Trophoblast cell (in vitro differentiated cells and primary cell): ENCODE results near the gene DHX35.

Experiments
- DNase-seq, 2 donors: peaks; one replicate each; pipeline ENCODE4 v3.0.0-alpha.2; 2016
- H2AFZ ChIP-seq: 2 replicates; pipeline ENCODE4 v1.6.1; 2013; ENCODE audit warnings: low read length, moderate library complexity, mild to moderate bottlenecking; ENCODE audit not compliant: insufficient read depth, poor library complexity
- H2AK5ac ChIP-seq: 2 replicates; pipeline ENCODE4 v1.6.1; 2013; ENCODE audit warnings: mild to moderate bottlenecking, low read length
- H2BK120ac ChIP-seq: 2 replicates; pipeline ENCODE4 v1.6.1; 2013; ENCODE audit warnings: low read length, mild to moderate bottlenecking, moderate library complexity; ENCODE audit not compliant: insufficient read depth, poor library complexity
- H2BK12ac ChIP-seq: 2 replicates; pipeline ENCODE4 v1.6.1; 2013; ENCODE audit warnings: mild to moderate bottlenecking, low read length, moderate library complexity
- H2BK5ac ChIP-seq: 2 replicates; pipeline ENCODE4 v1.6.1; 2013; ENCODE audit warnings: low read length, low read depth, moderate library complexity, mild to moderate bottlenecking; ENCODE audit not compliant: poor library complexity
- H3K14ac ChIP-seq: 2 replicates; pipeline ENCODE4 v1.6.1; 2013; ENCODE audit warnings: mild to moderate bottlenecking, low read length
- H3K18ac ChIP-seq: 2 replicates; pipeline ENCODE4 v1.6.1; 2013; ENCODE audit warnings: mild to moderate bottlenecking, low read length
- H3K23ac ChIP-seq: 2 replicates; pipeline ENCODE4 v1.6.1; 2013; ENCODE audit warnings: low read length
- H3K27ac ChIP-seq: 2 replicates; pipeline ENCODE4 v1.5.1; 2013; ENCODE audit warnings: low read depth, mild to moderate bottlenecking, inconsistent platforms, low read length, moderate library complexity
- H3K27me3 ChIP-seq: 2 replicates; pipeline ENCODE4 v1.6.1; 2013; ENCODE audit warnings: inconsistent platforms, mild to moderate bottlenecking, low read length, moderate library complexity; ENCODE audit not compliant: insufficient read depth
- H3K36me3 ChIP-seq, 2 experiments: 1 replicate in 1 of 2; 2 replicates in 1 of 2; pipeline ENCODE4 v1.6.1; 2013; ENCODE audit warnings: low read length in 2 of 2, mild to moderate bottlenecking in 2 of 2, moderate library complexity in 1 of 2; ENCODE audit not compliant: insufficient read depth in 2 of 2, control insufficient read depth in 1 of 2
- H3K4ac ChIP-seq: 2 replicates; pipeline ENCODE4 v1.6.1; 2013; ENCODE audit warnings: low read depth, mild to moderate bottlenecking, low read length, moderate library complexity
- H3K4me1 ChIP-seq, 2 experiments: 1 replicate in 1 of 2; 2 replicates in 1 of 2; pipeline ENCODE4 v1.6.1; 2013; ENCODE audit warnings: low read length in 2 of 2, mild to moderate bottlenecking in 2 of 2, moderate library complexity in 1 of 2; ENCODE audit not compliant: insufficient read depth in 2 of 2, control insufficient read depth in 1 of 2
- H3K4me2 ChIP-seq: 2 replicates; pipeline ENCODE4 v1.6.1; 2013; ENCODE audit warnings: inconsistent platforms, mild to moderate bottlenecking, low read length, moderate library complexity
- H3K4me3 ChIP-seq: 2 replicates; pipeline ENCODE4 v1.5.1; 2013; ENCODE audit warnings: mild to moderate bottlenecking, low read depth, low read length, inconsistent platforms
- H3K79me1 ChIP-seq: one replicate; pipeline ENCODE4 v1.6.1; 2013; ENCODE audit warnings: low read length
- H3K79me2 ChIP-seq: 2 replicates; pipeline ENCODE4 v1.6.1; 2013; ENCODE audit warnings: low read length, mild to moderate bottlenecking; ENCODE audit not compliant: control insufficient read depth, insufficient read depth, poor library complexity
- H3K9ac ChIP-seq: 2 replicates; pipeline ENCODE4 v1.6.1; 2013; ENCODE audit warnings: mild to moderate bottlenecking, low read length
- H3K9me3 ChIP-seq: 2 replicates; pipeline ENCODE4 v1.6.1; 2013; ENCODE audit warnings: low read depth, mild to moderate bottlenecking, control low read depth, inconsistent platforms, low read length; ENCODE audit not compliant: insufficient read depth
- H4K12ac ChIP-seq: 2 replicates; pipeline ENCODE4 v1.6.1; 2013; ENCODE audit warnings: low read depth, mild to moderate bottlenecking, low read length, moderate library complexity
- H4K8ac ChIP-seq: 2 replicates; pipeline ENCODE4 v1.6.1; 2013; ENCODE audit warnings: low read depth, mild to moderate bottlenecking, low read length, moderate library complexity
- H4K91ac ChIP-seq: one replicate; pipeline ENCODE4 v1.6.1; 2013; ENCODE audit warnings: low read depth, mild to moderate bottlenecking, low read length, moderate library complexity
- WGBS: extraction: QIAGEN DNeasy Blood & Tissue Kit; methylation state at CpG from one replicate; pipeline ENCODE4 v1.1.7; 2013; ENCODE audit warnings: missing lambda C conversion rate; ENCODE audit not compliant: insufficient read length, insufficient coverage; ENCODE audit errors: extremely low coverage; 5-methylcytosine and 5-hydroxymethylcytosine counted together

DHX35 gene

DNA sequence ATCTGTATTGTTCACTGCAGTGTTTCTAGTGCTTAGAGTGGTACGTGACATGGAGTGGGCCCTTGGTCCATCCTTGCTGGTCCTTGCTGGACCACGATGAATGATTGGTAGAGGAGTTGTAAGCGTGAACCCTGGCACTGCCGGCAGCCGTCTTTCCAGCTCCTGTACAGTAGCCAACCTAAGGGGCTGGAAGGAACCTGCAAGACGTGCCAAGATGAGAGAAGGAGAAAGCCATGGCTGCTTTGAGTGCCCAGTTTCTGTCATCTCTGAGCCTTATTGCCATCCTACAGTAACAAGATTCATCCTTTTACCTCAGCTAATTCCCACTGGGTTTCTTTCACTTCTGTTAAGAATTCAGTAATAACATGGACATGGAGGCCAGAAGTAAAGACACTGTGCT, 5.9 kb downstream of the DHX35 start:
- no peak overlapping the region for H3K18ac ChIP-seq
- no peak overlapping the region for H3K4ac ChIP-seq
- H4K91ac ChIP-seq, result no peak overlapping the region
- no CpG with 5 or more reads among the region's 6 CpGs for WGBS
- no peak overlapping the region for H3K4me3 ChIP-seq
- H3K27me3 ChIP-seq, result no peaks in the 10 kb centered on the region
- H3K9ac ChIP-seq, result no peak overlapping the region
- H3K23ac ChIP-seq, result no peak overlapping the region
- no peaks in the 10 kb centered on the region for H3K79me2 ChIP-seq
- H3K79me1 ChIP-seq, result no peaks in the 10 kb centered on the region
- no peak overlapping the region for H3K27ac ChIP-seq
- H3K9me3 ChIP-seq, result no peaks in the 10 kb centered on the region
- DNase-seq, result no peak
- no peak overlapping the region for H2BK120ac ChIP-seq
- no peak overlapping the region for H2BK5ac ChIP-seq
- H2BK12ac ChIP-seq, result no peak overlapping the region
- no peak overlapping the region for H3K4me2 ChIP-seq
- no peak overlapping the region for H3K14ac ChIP-seq
- H2AFZ ChIP-seq, result no peak overlapping the region
- no peak overlapping the region for H4K12ac ChIP-seq
- no peak overlapping the region for H2AK5ac ChIP-seq
- peaks cover 7 to 12% of the 10 kb centered on the region in 2 experiments for H3K36me3 ChIP-seq
- no peaks in the 10 kb centered on the region for H3K4me1 ChIP-seq
- no peak overlapping the region for H4K8ac ChIP-seq

GRCh38 chr20:38969708-38970107, 7.6 kb downstream of the DHX35 start:
- no peak overlapping the region for H3K4ac ChIP-seq
- H4K12ac ChIP-seq, result no peak overlapping the region
- H3K23ac ChIP-seq, result no peak overlapping the region
- H4K8ac ChIP-seq, result no peak overlapping the region
- H3K27me3 ChIP-seq, result no peaks in the 10 kb centered on the region
- no peak overlapping the region for H3K14ac ChIP-seq
- H4K91ac ChIP-seq, result no peak overlapping the region
- no peak for DNase-seq
- H3K4me3 ChIP-seq, result no peak overlapping the region
- H2BK120ac ChIP-seq, result no peak overlapping the region
- no peak overlapping the region for H2AK5ac ChIP-seq
- no peaks in the 10 kb centered on the region for H3K79me1 ChIP-seq
- H3K9me3 ChIP-seq, result no peaks in the 10 kb centered on the region
- no peak overlapping the region for H3K4me2 ChIP-seq
- H3K27ac ChIP-seq, result no peak overlapping the region
- H2BK12ac ChIP-seq, result no peak overlapping the region
- H3K79me2 ChIP-seq, result no peaks in the 10 kb centered on the region
- H3K18ac ChIP-seq, result no peak overlapping the region
- no peak overlapping the region for H2AFZ ChIP-seq
- peaks cover 7 to 12% of the 10 kb centered on the region in 2 experiments for H3K36me3 ChIP-seq
- no peak overlapping the region for H2BK5ac ChIP-seq
- WGBS, result no CpG with 5 or more reads among the region's 4 CpGs
- no peak overlapping the region for H3K9ac ChIP-seq
- H3K4me1 ChIP-seq, result no peaks in the 10 kb centered on the region

- H3K36me3 ChIP-seq, result peaks cover 7 to 12% of the 10 kb centered on the region in 2 experiments
- no peaks in the 10 kb centered on the region for H3K27me3 ChIP-seq
- H2AK5ac ChIP-seq, result no peak overlapping the region
These were observed 8.2 kb downstream of the DHX35 start for GRCh38 chr20:38970302-38970701.

GRCh38 chr20:38973107-38973506, 11.0 kb downstream of the DHX35 start:
- no peak overlapping the region for H4K91ac ChIP-seq
- H2AK5ac ChIP-seq, result no peak overlapping the region
- no peak overlapping the region for H3K4me2 ChIP-seq
- H2BK5ac ChIP-seq, result no peak overlapping the region
- no peaks in the 10 kb centered on the region for H3K27me3 ChIP-seq
- H4K12ac ChIP-seq, result no peak overlapping the region
- H3K36me3 ChIP-seq, result peaks cover 6 to 12% of the 10 kb centered on the region in 2 experiments
- no peak overlapping the region for H3K27ac ChIP-seq
- no peak overlapping the region for H3K14ac ChIP-seq
- no peaks in the 10 kb centered on the region for H3K79me2 ChIP-seq
- H3K9me3 ChIP-seq, result no peaks in the 10 kb centered on the region
- no peak overlapping the region for H2BK12ac ChIP-seq
- H3K4ac ChIP-seq, result no peak overlapping the region
- no peak overlapping the region for H3K18ac ChIP-seq
- H4K8ac ChIP-seq, result no peak overlapping the region
- H3K79me1 ChIP-seq, result no peaks in the 10 kb centered on the region
- H3K4me3 ChIP-seq, result no peak overlapping the region
- H2AFZ ChIP-seq, result no peak overlapping the region
- H3K9ac ChIP-seq, result no peak overlapping the region
- DNase-seq, result no peak
- no peak overlapping the region for H3K23ac ChIP-seq
- no peaks in the 10 kb centered on the region for H3K4me1 ChIP-seq
- no peak overlapping the region for H2BK120ac ChIP-seq

More at GRCh38 chr20:38970302-38970701, 8.2 kb downstream of the DHX35 start:
- Histone ChIP-seq H3K9me3 (no peaks in the 10 kb centered on the region), H4K91ac (no peak overlapping the region), H2AFZ (no peak overlapping the region), H3K79me1 (no peaks in the 10 kb centered on the region), H3K9ac (no peak overlapping the region), H2BK5ac (no peak overlapping the region), H2BK12ac (no peak overlapping the region), H3K4me3 (no peak overlapping the region), H3K4me1 (no peaks in the 10 kb centered on the region), H3K4ac (no peak overlapping the region), H2BK120ac (no peak overlapping the region), H3K27ac (no peak overlapping the region), H3K18ac (no peak overlapping the region), H4K12ac (no peak overlapping the region), H4K8ac (no peak overlapping the region), H3K4me2 (no peak overlapping the region), H3K14ac (no peak overlapping the region), H3K23ac (no peak overlapping the region), H3K79me2 (no peaks in the 10 kb centered on the region)
- no CpG with 5 or more reads among the region's 1 CpG for WGBS
- DNase-seq, result peak in 1 of 2 donors; percentile 60
